Measurements from ENCODE around the gene MYLK3.

DNA sequence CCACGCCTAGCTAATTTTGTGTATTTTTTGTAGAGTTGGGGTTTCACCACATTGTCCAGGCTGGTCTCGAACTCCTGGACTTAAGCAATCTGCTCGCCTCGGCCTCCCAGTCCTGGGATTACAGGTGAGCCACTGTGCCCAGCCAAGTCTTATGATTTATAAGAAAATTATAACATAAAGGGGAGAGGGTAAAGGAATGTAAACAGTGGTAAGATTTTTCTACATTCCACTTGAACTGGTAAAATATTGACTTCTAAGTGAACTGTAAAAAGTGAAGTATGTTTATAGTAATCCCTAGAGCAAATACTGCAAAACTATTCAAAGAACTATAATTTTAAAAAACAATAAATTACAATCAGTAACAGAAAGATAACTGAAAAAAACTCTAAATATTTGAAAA lies 49.4 kb upstream of the MYLK3 start:
- no peak for TF ChIP-seq POLR2A (IDR thresholded peaks at IDR 0.05)
- no peak for TF ChIP-seq EP300 (IDR thresholded peaks at IDR 0.05)
- TF ChIP-seq, protein P1, sequence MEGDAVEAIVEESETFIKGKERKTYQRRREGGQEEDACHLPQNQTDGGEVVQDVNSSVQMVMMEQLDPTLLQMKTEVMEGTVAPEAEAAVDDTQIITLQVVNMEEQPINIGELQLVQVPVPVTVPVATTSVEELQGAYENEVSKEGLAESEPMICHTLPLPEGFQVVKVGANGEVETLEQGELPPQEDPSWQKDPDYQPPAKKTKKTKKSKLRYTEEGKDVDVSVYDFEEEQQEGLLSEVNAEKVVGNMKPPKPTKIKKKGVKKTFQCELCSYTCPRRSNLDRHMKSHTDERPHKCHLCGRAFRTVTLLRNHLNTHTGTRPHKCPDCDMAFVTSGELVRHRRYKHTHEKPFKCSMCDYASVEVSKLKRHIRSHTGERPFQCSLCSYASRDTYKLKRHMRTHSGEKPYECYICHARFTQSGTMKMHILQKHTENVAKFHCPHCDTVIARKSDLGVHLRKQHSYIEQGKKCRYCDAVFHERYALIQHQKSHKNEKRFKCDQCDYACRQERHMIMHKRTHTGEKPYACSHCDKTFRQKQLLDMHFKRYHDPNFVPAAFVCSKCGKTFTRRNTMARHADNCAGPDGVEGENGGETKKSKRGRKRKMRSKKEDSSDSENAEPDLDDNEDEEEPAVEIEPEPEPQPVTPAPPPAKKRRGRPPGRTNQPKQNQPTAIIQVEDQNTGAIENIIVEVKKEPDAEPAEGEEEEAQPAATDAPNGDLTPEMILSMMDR (IDR thresholded peaks at IDR 0.05), result no peak
